GM19452 (cell line): Measurements from ENCODE around the gene MKLN1.
"Not testable (repeated sequence)": the region's sequence is repeated elsewhere in the genome, so short reads cannot be mapped to it uniquely, and the experiment has no call there.

Experiments
- ATAC-seq: cut with Tn5 transposase; IDR thresholded peaks from one replicate; pipeline ENCODE4 v1.9.1; 2021; ENCODE audit not compliant: unreplicated experiment

Gene MKLN1

GRCh38 chr7:131455546-131455945 lies 127.9 kb downstream of the MKLN1 start:
- no peak for ATAC-seq

- ATAC-seq: no peak
Observed at GRCh38 chr7:131456338-131456737, 128.7 kb downstream of the MKLN1 start.

GRCh38 chr7:131459256-131459655 lies 131.6 kb downstream of the MKLN1 start:
- no peak for ATAC-seq

- no peak for ATAC-seq
Observed at GRCh38 chr7:131462059-131462458, 134.4 kb downstream of the MKLN1 start.

- ATAC-seq: not testable (repeated sequence)
Observed at GRCh38 chr7:131462715-131463114, 135.0 kb downstream of the MKLN1 start.

GRCh38 chr7:131466735-131467365 lies 139.2 kb downstream of the MKLN1 start:
- ATAC-seq: no peak

GRCh38 chr7:131467788-131468187 lies 140.1 kb downstream of the MKLN1 start:
- no peak for ATAC-seq

- no peak for ATAC-seq
Observed at GRCh38 chr7:131471250-131472004, 143.8 kb downstream of the MKLN1 start.

- no peak for ATAC-seq
Observed at GRCh38 chr7:131476740-131477139, 149.1 kb downstream of the MKLN1 start.

- ATAC-seq: no peak
Observed at GRCh38 chr7:131480384-131481315, 153.0 kb downstream of the MKLN1 start.

- no peak for ATAC-seq
Observed at GRCh38 chr7:131482800-131483199, 155.1 kb downstream of the MKLN1 start.

GRCh38 chr7:131483586-131483985 lies 155.9 kb downstream of the MKLN1 start:
- ATAC-seq: no peak

GRCh38 chr7:131486346-131486745 lies 158.7 kb downstream of the MKLN1 start:
- no peak for ATAC-seq

GRCh38 chr7:131487217-131487616 lies 159.5 kb downstream of the MKLN1 start:
- ATAC-seq: no peak

- ATAC-seq: no peak
Observed at GRCh38 chr7:131488361-131488760, 160.7 kb downstream of the MKLN1 start.

- no peak for ATAC-seq
Observed at GRCh38 chr7:131489196-131489595, 161.5 kb downstream of the MKLN1 start.

GRCh38 chr7:131489881-131490280 lies 162.2 kb downstream of the MKLN1 start:
- no peak for ATAC-seq

GRCh38 chr7:131493081-131493480 lies 165.4 kb downstream of the MKLN1 start:
- no peak for ATAC-seq

GRCh38 chr7:131493581-131493980 lies 165.9 kb downstream of the MKLN1 start:
- no peak for ATAC-seq

GRCh38 chr7:131494182-131494581 lies 166.5 kb downstream of the MKLN1 start:
- ATAC-seq: no peak

- no peak for ATAC-seq
Observed at GRCh38 chr7:131495669-131496498, 168.2 kb downstream of the MKLN1 start.
